ENCODE results near the gene ERC2.
A peak's percentile ranks its signal among the peaks of the same experiment; 100 is the strongest.

The ERC2 gene

DNA sequence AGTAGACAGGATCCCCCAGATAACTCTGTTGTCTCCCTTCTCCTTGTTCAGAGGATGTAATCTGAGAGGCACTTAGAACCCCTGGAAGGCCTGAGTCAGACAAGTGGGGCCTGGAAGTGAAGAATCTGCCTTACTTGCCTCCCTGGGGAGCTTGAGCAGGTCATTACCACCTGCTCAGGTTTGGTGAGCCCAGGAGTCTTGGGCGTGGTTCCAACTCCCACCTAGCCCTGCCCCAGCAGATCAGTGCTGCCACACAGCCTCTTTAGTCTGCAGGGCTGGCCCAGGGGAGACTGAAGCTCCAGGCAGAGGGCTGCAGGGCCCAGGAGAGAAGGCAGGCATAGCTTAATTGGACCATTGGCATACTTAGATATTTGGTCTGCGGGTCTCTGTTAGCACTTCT, 230.0 kb downstream of the ERC2 start:
- peak; percentile 73 for DNase-seq

DNA sequence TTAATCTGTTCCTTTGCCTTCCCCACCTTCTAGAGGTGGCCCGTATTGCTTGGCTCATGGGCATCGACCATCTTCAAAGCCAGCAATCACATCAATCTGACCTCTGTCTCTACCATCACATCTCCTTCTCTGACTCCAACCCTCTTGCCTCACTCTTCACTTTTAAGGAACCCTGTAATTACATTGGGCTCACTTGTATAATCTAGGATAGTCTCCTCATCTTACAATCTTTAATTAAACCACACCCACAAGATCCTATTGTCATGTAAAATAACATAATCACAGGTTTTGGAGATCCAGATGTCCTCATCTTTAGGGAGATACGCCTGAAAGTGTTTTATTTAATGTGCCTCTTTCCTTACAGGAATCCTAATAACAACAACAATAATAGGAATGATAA, 234.5 kb downstream of the ERC2 start:
- peak; percentile 36 for DNase-seq

DNA sequence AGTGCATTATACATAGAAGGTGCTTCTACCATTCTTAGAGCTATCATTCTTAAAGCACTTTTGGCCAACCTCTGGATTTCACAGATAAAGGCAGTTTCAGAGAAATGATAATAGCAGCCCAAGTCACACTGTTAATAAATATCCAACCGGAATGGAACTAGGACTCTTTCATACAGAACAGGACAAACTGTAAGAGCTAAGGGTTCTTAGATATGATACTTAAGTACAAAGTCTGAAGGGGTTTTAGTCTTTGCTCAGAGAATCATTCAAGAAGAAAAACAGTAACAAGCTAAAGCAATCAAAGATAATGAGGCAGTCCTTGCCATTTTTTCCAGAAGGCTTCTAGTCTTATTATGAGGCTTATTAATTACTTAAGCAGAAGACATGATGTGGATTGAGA, 239.0 kb downstream of the ERC2 start:
- no peak for DNase-seq

DNA sequence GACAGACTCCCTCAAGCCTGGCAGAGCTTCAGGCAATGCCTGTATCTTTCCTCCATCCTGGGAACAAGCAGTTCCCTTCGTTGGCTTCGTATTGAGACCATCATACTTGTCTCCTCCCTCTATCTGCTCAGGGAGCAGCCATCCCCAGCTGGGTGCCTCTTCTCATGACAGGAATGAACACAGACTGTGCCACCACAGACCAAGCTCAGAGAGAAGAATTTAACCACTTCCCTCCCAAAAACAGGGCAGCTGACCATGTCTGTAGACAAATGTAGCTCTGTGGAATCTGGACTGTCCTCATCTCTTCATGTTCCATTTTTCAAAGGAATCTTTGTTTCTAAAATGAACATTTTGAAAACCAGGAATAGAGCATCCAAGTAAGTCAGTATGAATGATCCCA, 245.4 kb downstream of the ERC2 start:
- DNase-seq = no peak

DNA sequence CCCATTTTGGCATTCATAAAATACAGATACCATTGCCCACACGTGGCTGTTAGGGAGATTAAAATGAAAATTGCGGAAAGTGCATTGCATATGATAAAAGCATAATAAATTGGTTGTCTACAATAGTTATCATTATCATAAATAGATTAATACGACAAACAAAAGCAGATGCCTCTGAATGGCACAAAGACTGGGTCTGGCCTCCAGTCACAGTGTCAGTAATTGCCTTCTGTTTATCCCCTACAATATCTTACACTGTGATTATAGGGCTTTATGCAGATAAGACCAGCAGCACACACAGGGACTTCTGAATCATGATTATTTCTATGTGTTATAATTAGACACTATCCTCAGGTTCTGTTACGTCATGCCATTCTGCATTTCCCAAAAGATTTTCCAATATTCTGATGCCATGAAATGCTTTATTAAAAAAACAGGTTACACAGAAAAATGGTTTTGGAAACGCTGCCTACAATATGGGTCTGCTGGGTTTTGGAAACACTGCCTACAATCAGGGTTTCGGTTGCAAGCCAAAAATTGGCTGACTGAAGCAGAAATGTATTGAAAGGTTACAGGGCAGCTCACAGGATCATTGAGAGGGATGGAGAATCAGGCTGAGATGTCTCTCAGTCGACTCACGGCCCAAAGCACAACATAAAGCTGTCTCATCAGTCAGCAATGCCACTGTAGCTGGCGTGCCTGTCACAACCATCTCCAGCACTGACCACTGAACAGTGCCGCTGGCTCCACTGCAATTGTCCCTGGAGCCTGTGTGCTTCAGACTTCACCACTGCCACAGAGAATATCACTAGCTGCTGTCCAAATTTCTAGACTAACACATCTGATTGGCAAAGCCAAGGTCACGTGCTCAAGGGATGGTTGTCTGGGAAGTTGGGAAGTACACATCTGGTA, 248.1 kb downstream of the ERC2 start:
- no peak for DNase-seq

DNA sequence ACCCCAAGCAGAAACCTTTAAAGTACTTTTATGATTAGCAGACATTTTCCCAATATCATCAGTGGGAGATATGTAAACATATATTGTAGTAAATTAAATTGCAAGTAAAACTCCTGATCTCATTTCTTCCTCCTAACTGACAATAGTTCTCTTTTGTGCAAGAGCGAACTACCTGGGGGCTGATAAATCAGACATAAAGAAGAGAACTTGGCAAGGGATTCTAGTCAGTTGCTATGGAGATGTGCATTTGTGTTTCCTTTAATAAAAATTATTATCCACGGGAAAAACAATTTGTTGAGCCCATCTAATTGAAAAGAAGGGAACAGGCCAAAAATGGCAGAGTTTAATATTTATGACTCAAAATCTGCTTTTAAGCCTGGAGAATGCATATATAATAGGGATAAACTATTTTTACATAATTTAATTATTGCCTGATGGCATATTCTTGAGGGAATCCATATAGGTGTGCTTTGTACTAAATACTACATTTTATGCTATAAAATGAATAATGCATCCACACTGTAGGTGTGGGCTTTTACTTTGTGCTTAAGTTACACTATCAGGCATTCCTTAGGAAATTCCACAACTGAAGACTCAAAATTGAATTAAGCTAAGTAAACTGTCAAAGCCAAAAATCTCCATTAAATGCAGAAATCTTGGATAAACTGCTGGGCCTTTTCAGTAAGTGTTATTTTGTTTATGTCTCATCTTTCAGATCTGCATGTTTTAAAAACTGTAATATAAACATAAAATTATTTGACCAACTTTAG, 258.1 kb downstream of the ERC2 start:
- DNase-seq = no peak

DNA sequence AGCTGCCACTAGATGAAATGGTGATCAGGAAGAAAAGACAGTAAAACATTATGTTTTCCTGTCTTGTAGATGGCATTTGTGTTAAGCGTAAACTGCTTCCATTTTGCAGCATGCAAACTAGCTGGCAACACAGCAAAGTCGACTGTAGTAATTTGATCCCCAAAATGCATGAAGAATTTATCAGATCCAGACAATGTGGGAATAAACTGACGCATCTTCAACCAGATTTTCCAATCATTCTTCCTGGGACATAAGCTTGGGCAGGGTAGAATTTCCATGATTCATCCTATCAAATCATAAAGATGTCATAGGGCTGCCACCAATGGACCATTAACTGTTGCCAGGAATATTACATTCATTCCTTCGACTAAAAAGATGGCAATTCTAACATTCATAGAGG, 260.3 kb downstream of the ERC2 start:
- DNase-seq = no peak

DNA sequence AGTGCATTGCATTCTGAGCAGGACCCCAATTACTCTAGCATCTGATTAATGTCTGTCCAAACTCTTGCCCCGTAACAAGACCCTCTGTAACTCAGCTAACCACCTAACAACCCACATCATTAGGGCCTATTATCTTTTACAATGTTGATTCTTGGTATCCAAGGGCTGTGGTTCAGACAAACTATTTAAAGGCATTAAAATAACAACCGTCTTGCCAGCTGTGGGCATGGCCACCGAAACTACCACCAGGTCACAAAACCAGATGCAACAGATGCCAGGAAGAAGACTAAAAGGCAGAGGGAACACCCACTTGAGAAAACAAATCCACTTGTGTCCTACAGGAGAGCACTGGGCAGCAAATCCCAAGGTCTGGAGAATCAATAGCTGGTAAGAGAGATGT, 262.9 kb downstream of the ERC2 start:
- peak; percentile 7 for DNase-seq

DNA sequence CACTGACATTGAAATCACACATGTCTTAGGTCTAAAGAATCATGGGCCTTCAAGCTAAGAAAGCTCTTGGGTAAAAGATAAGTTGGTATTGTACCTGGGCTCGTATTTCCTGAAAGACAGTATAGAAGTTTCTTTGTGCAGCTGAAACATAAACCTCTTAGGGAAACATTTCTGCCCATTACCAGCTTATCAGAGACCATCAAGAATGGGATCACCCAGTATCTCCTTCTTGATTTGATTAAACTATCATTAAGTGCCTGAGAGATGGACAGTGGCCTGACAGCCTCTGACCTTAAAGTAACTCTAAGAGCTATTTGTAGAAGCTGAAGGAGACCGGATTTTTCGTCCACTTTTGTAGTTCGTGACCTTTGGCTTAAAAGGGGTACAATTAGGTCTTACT, 265.3 kb downstream of the ERC2 start:
- no peak for DNase-seq

DNA sequence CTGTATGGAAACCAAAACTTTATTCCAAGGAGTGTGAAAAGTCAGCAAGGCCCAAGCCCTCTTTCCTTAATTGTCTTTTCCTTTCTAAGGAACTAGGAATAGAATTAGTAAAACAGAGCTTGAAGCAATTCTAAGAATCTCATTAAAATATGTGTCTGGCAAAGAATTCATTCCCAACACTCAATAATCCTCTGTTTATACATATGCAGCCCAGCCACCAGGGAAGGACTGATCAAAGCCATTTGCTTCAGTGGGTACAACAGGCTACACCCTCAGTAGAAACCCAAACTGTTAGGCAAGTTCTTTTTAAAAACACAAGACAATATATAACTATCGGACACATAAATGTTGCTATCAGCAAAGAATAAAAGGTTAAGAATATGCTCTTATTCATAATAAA, 266.9 kb downstream of the ERC2 start:
- DNase-seq = no peak

DNA sequence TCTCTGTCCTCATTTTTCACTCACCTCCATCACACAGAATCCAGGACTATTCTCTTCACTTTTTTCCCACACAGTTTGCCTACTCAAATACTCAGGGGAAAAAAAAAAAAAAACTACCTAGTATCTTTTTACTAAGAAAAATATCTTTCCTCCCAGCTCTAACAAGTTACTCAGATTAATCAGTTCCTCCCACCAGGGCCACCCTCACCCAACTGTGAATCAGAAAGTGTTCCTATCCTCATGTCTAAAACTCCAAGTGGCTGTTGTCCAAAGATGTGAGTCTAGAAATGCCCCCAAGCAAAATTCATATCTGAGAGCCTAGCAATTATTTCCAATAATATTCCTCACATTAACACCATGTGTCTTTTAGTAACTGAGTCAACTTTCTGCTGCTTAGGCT, 268.0 kb downstream of the ERC2 start:
- no peak for DNase-seq

DNA sequence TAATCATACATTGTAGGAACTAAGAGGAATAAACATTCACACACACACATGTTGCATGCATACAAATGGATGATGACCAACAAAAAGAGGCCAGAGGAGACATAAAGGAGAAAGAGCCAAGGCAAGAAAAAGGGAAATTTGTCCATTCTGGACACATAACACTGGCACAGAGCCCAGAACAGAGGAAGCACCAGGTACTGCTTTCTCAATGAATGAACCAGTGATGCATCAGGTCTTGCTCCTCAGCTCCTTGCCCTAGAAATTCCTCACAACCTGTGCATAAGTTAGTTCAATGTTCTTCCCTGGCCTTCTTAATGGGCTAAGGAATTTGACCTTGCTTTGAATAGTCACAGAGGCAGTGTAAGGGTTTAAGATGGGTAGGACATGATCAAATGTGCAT, 270.3 kb downstream of the ERC2 start:
- DNase-seq = no peak

DNA sequence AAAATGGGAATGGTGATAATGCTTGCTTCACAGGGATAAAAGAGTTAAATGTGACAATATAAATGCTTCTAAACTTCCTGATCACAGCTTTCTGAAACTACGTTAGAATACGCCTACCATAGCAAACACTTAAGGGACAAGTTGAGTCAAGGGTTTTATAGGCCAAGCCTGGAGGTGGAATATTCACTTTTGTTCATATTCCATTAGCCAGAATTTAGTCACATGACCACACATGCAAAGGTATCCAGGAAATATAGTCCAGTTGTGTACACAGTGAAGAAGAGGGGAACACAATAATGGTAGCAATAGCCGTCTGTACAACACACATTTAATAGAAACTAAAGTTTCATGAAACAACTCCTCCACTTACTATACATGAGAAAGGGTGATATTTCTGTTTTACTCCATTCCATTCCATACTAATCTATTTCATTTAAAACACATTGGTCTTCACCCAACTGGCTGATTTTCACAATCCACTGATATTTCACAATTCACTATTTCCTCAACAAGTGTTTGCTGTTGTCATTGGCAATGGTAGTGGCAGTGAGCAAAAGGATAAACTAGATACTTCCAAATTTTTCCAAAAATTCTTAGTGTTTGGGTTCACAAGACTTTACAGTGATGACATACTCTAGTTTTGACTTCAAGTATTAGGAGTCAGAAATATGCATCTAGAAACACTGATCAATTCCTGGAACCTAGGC, 270.9 kb downstream of the ERC2 start:
- DNase-seq = no peak

DNA sequence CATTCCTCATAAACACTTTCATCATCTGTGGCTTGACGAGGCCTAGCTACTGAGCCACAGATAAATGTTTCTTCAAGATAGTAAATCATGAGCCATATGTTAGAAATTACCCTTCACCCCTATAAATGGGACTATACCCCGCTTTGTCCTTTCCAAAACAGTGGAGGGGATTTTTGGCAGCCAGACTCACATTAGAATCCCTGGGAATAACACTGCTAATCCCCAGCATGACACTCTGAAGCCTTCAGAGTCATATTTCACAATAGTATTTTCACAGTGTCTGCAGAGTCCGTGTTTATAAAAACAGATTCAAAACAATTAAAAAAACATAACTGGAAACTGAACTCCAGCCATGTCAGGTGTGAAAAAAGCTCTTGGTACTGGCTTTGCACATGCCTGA, 271.6 kb downstream of the ERC2 start:
- no peak for DNase-seq

DNA sequence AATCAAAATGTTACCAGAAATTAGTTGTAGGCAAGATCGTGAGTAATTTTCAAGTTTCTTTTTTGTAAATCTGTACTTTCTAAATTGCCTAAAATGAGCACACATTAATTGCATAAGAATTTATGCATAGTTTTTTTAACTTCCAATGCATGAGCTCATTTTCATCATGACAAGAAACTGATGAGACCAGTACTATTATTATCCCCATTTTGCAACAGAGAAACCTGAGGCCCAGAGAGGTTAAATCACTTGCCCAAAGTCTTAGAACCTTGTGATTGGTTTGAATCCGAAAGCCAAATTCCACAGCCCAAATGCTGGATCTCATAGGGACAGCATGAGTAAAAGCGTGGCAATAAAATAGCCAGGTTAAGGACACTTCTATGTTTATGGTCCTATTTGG, 274.7 kb downstream of the ERC2 start:
- no peak for DNase-seq

DNA sequence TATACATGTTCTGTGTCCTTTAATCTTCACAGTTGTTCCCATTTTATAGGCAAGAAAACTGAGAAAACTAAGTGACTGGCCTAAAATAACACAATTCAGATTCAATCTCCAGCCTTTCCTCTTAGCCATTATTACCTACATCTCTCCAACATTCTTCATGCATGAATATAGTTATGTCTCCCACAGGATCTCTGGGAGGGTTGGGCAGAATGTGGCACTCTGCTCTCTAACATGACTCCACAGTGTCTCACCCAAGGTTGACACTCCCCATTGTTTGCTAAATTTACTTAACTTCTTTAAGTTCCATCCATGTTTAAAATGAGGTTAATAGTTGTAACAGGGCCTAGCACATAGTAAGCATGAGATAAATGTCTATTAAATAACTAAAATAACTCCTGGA, 276.3 kb downstream of the ERC2 start:
- no peak for DNase-seq

DNA sequence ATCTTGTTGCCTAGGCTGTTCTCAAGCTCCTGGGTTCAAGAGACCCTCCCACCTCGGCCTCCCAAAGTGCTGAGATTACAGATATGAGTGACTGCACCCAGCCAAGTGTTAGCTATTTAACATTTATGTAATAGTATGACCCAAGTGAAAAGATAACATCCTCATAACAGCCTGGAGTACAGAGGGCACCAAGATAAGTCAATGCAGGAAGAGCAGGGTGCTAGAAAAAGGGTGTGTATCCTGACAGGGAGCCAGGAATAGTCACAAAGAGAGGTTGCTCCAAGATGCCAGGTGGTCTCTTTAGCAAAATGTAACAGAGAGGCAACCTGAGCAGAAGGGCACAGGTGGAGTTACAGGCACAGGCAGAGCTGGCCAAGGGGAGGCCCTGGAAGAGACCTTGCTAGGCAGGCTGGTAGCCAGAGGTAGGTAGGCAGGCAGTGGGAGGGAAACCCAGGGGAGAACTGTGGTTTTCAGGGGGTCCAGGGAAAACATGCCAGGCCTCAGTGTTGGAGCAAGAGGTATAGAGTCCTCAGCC, 277.4 kb downstream of the ERC2 start:
- DNase-seq = no peak

DNA sequence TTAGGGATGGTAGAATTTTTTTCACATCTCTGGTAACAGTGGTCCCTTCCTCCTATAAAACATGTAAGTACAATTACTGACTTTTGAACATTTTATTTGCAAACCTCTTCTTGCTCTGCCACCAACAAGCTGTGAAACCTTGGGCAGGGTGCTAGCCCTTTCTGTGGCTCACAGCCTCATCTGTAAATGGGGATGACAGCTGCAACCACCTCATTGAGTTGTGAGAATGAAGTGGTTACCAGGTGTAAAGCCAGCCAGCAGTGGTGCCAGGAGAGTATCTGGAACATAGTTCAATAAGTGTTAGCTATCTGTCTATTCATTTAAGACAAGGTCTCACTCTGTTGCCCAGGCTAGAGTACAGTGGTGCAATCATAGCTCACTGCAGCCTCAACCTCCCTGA, 278.1 kb downstream of the ERC2 start:
- DNase-seq = no peak

DNA sequence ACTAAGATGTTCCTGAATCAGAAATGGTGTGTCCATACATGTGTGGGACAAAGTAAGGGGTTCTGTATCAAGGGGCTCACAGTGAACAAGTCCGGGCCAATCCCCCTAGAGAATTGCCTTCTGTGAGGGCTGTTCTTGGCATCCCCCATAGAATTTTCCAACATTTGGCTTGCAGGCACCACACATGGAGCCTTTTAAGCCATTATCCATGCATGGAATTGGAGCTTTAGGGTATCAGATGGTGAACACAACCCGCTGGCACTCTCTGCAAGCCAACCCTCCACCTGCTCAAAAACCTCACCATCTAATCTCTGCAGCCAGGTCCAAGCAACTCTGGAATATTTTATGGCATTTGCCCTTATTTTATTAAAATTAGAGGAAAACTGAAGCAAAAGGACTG, 278.7 kb downstream of the ERC2 start:
- DNase-seq = no peak

DNA sequence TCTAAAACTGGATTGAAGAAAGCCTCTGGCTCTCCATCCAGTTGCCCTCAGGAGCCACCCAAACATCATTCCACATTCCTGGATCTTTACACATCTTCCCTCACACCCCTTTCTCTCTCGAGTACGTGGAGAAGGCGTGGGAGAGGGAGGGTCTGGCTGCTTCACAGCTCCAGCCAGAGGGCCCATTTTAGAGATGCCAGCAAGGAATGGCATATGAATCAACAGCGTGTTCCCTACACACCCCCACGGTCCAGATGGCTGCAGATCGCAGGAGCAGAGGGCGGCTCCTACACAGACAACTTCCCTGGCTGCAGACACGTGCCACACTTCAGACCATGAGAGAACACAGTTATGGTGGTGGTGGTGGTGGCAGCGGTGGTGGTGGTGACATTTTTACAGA, 280.1 kb downstream of the ERC2 start:
- no peak for DNase-seq

DNA sequence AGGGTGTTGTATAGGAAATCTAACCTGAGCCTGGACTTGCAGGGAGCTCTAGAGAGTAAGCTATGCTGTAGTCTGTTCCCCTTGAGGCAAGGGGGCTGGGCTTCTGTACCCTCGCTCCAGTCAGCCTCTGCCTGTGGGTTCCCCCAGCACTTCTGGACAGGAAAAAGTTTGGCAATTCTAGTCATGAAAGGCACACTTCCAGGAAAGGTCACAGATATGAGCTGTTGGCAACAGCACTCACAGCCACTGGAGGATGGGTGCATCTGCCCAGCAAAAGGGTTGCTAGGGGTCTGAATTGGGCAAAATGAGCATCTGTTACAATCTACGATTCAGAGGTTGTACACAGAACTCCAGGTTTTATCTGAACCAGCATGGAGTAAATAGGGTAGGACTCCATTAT, 281.2 kb downstream of the ERC2 start:
- DNase-seq = no peak

DNA sequence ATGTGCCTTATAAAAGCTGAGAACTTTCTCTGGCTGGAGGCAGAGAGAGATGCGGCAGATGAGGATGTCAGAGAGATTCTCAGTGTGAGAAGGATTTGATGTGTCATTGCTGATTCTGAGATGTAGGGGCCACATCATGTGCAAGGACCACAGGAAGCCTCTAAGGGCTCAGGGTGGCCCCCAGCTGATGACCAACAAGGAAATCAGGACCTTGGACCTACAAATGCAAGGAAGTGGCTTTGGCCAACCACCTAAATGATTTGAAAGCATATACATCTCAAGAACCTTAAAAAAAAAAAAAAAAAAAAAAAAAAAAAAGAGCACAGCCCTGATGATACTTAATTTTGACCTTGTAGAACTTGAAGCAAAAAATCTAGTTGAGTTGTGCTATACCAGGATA, 282.4 kb downstream of the ERC2 start:
- DNase-seq = no peak

DNA sequence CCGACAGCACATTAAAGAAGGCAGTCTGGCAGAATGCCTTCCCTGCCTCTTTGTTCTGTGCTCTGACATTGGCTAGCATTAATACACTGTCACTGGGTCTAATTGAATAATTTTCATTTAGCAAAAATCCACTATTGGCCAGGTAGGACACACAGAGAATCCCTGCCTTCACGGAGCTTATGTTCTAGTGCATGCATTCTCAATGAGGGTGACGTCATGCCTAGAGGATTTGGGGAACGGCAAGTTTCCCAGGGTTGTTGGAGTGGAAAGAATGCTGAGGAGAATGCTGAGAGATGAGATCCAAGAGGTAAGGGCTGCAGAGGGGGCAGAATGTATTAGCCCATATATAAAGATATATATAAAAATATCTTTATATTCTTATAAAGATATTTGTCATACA, 284.7 kb downstream of the ERC2 start:
- no peak for DNase-seq

DNA sequence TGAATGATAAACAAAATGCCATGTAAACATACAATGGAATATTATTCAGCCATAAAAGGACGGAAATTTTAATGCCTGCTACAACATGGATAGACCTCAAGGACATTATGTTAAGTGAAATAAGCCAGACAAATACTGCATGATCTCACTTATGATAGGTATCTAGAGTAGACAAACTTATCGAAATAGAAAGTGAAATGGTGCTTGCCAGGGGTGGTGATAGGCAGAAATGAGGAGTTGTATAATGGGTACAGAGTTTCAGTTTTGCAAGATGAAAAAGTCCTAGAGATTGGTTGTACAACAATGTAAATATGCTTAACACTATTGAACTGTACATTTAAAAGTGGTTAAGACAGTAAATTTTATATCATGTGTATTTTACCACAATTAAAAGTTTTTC, 287.8 kb downstream of the ERC2 start:
- no peak for DNase-seq
